IPS-11a (cell line): Measurements from ENCODE around the gene TCEAL1.
A peak's percentile ranks its signal among the peaks of the same experiment; 100 is the strongest.
"Not testable (repeated sequence)": the region's sequence is repeated elsewhere in the genome, so short reads cannot be mapped to it uniquely, and the experiment has no call there.

ENCODE experiments used
- H3K4me3 ChIP-seq: one replicate; pipeline ENCODE4 v1.5.1; 2013; ENCODE audit warnings: low read depth, low read length, control low read depth

The TCEAL1 gene, protein sequence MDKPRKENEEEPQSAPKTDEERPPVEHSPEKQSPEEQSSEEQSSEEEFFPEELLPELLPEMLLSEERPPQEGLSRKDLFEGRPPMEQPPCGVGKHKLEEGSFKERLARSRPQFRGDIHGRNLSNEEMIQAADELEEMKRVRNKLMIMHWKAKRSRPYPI

GRCh38 chrX:103628386-103629317 is at the start of gene TCEAL1:
TSS of gene TCEAL1 (plus strand) at chrX:103628975. CDS start at chrX:103629917, 942 bp downstream.
- H3K4me3 ChIP-seq = peak within 1 kb of the TSS; percentile 67

DNA sequence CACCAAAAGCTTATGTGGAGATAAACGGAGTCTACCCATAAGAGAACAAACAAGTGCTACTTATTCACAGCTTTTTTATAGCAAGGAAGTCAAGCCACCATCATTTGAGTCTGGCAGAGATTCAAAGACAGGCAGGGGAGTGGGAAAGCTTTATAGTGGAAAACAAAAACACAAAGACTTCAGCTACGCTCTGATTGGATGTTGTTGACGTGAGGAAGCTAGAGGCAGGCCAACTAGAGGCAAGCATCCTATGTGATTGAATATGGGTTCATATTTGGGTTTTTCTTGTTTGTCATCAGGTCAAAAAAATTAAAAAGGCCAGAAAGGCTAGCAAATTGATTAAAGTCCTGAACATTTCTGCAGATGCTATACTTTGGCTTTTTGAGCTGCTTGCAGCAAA is 44.2 kb upstream of the TCEAL1 start:
- H3K4me3 ChIP-seq = no peak overlapping the region

- peak within 1 kb of the TSS; percentile 83 for H3K4me3 ChIP-seq
Observed at GRCh38 chrX:103585411-103586313, 43.1 kb upstream of the TCEAL1 start, which contains the start of gene TCEAL4. TSS of gene TCEAL4 (plus strand) at chrX:103585515. CDS start at chrX:103586676, 1,161 bp downstream.

DNA sequence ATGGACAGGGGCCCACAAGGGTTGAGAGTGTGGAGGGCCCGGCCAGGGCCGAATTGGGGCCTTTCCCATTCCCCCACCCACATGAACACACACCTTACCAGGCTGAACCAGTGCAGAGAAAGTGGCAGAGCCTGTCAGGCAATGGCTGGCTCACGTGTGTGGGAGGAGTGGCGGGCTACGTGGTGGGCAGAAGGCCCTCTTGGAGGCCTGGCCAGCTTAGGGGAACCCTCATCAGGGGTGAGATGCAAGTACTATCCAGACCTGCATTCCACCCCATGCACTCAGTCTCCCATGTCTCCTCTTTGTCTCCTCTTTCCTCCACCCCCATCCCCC is 42.5 kb upstream of the TCEAL1 start:
- H3K4me3 ChIP-seq = peak overlapping the region; percentile 83

DNA sequence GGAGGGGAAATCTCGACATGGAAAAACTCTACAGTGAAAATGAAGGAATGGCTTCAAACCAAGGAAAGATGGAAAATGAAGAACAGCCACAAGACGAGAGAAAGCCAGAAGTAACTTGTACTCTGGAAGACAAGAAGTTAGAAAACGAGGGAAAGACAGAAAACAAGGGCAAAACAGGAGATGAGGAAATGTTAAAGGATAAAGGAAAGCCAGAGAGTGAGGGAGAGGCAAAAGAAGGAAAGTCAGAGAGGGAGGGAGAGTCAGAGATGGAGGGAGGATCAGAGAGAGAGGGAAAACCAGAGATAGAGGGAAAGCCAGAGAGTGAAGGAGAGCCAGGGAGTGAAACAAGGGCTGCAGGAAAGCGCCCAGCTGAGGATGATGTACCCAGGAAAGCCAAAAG is 42.1 kb upstream of the TCEAL1 start:
- no peak overlapping the region for H3K4me3 ChIP-seq

DNA sequence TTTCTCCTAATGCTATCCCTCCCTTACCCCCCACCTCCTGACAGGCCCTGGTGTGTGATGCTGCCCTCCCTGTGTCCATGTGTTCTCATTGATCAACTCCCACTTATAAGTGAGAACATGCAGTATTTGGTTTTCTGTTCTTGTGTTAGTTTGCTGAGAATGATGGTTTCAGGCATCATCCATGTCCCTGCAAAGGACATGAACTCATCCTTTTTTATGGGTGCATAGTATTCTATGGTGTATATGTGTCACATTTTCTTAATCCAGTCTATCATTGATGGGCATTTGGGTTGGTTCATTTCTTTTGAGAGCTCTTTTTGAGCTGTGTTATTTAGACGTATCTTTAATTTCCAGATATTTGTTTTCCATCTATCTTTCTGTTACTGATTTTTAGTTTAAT is 36.5 kb upstream of the TCEAL1 start:
- not testable (repeated sequence) for H3K4me3 ChIP-seq

DNA sequence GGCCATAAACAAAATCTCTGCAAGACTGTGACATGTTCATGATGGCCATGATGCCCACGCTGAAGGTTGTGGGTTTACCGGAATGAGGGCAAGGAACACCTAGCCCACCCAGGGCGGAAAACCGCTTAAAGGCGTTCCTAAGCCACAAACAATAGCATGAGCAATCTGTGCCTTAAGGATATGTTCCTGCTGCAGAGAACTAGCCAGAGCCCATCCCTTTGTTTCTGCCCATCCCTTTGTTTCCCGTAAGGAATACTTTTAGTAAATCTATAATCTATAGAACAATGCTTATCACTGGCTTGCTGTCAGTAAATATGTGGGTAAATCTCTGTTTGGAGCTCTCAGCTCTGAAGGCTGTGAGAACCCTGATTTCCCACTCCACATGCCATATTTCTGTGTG is 33.6 kb upstream of the TCEAL1 start:
- not testable (repeated sequence) for H3K4me3 ChIP-seq

- peak within 1 kb of the TSS; percentile 61 for H3K4me3 ChIP-seq
Observed at GRCh38 chrX:103607364-103608305, 21.1 kb upstream of the TCEAL1 start, which contains the start of gene TCEAL3. TSS of gene TCEAL3 (plus strand) at chrX:103607963. CDS start at chrX:103609065, 1,102 bp downstream.

- peak overlapping the region; percentile 53 for H3K4me3 ChIP-seq
Observed at GRCh38 chrX:103608306-103608963, 20.3 kb upstream of the TCEAL1 start.

GRCh38 chrX:103610282-103610681 is 18.5 kb upstream of the TCEAL1 start:
- H3K4me3 ChIP-seq = no peak overlapping the region

GRCh38 chrX:103613362-103613890 is 15.3 kb upstream of the TCEAL1 start:
- no peak overlapping the region for H3K4me3 ChIP-seq

GRCh38 chrX:103614999-103615398 is 13.8 kb upstream of the TCEAL1 start:
- H3K4me3 ChIP-seq = no peak overlapping the region

GRCh38 chrX:103615781-103616371 is 12.9 kb upstream of the TCEAL1 start:
- H3K4me3 ChIP-seq = no peak overlapping the region

DNA sequence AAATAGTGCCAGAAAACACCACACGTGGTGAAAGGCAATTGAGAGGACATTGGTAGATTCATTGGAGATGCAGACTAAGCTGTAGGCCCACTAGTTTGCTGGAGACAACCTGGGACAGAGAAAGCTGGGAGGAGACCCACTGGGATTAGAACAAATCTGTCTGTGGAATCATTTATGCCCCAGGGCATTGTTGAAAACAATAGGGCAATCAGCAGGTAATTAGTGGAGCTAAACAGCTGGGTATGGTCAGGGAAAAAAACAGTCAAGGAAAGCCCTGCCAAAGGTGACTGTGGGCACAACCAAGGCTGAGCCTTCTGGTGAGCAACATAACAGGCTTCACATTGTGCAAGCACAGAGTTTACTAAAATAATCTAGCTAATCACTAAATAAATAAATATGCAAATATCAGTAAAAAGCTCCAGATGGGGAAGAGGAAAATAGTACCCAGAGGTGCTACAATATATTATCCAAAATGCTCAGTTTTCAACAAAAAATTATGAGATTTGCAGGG is 12.0 kb upstream of the TCEAL1 start:
- no peak overlapping the region for H3K4me3 ChIP-seq

- H3K4me3 ChIP-seq = no peak overlapping the region
Observed at GRCh38 chrX:103624111-103624510, 4.7 kb upstream of the TCEAL1 start.

DNA sequence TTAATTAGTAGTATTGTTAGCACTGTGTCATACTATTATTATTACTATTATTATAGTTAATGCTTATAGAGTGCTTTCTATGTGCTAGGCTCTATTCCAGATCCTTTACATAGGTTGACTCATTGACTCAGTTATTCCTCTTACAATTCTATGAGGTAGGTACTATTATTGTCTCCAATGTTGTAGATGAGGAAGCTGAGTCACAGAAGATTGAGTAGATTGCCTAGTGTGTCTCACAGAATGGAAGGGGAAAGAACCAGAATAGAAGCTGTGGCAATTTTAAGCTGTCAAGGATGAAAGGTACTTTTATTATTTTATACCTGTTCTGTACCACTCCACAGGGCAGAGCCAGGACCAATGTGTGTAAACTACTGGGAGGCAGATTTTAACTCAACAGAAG is 1.9 kb upstream of the TCEAL1 start:
- H3K4me3 ChIP-seq = no peak overlapping the region

DNA sequence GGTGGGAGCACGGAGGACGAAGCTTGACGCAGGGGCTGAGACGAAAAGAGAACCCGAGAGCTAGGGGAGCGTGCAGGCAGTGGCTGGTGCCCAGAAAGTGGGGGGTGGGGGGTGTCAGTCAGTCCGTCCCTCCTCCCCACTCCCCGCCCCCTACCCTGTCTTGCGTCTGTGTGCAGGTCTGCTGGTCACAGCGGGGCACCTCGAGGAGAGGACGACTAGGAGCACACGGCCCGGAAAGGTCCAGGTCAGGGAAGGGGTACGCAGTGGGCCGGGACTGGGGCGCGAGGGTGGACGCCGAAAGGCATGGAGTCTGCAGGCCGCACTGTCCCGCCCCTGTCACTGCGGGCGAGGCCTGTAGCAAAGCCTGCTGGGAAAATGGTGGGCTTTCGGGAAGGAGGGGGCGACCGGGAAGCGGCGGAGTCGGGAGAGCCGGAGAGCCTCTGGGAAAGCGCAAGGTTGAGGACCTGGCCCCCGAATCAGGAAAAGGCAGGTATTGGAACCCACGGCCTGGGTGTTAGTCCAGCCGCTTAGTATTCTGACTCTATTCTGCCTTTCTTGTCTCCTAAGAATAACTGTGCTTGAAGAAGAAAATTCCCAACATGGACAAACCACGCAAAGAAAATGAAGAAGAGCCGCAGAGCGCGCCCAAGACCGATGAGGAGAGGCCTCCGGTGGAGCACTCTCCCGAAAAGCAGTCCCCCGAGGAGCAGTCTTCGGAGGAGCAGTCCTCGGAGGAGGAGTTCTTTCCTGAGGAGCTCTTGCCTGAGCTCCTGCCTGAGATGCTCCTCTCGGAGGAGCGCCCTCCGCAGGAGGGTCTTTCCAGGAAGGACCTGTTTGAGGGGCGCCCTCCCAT is 769 bp downstream of the TCEAL1 start:
- H3K4me3 ChIP-seq = peak overlapping the region; percentile 67

- peak overlapping the region; percentile 67 for H3K4me3 ChIP-seq
Observed at GRCh38 chrX:103630171-103630511, 1.4 kb downstream of the TCEAL1 start.
